Progenitor cell of endocrine pancreas (in vitro differentiated cells): Measurements from ENCODE around the gene VPS13D. TPM values are rescaled to one million over a fixed set of nuclear protein-coding genes. Genes with fewer than 3 reads are reported as not detected.

Experiments used
- DNase-seq: peaks from one replicate; pipeline ENCODE4 v3.0.0; 2021; ENCODE audit warnings: low spot score; ENCODE audit not compliant: unreplicated experiment
- H3K27ac Mint-ChIP-seq: 2 replicates; pipeline ENCODE4 v1.8.0; 2021; ENCODE audit warnings: mild to moderate bottlenecking, moderate library complexity, mixed read lengths
- H3K27me3 Mint-ChIP-seq: 2 replicates; pipeline ENCODE4 v1.8.0; 2021; ENCODE audit warnings: mixed read lengths
- H3K36me3 Mint-ChIP-seq: 2 replicates; pipeline ENCODE4 v1.8.0; 2022; ENCODE audit warnings: mixed read lengths; ENCODE audit not compliant: insufficient read depth
- H3K4me1 Mint-ChIP-seq: 2 replicates; pipeline ENCODE4 v1.8.0; 2021; ENCODE audit warnings: low read depth, mixed read lengths
- H3K4me3 Mint-ChIP-seq: 2 replicates; pipeline ENCODE4 v1.8.0; 2021; ENCODE audit warnings: low read depth, mild to moderate bottlenecking, moderate library complexity, mixed read lengths
- H3K9me3 Mint-ChIP-seq: 2 replicates; pipeline ENCODE4 v1.8.0; 2021; ENCODE audit warnings: low read depth, mixed read lengths
- total RNA-seq: library from RNA; stranded (reverse); gene quantifications from 2 replicates; pipeline ENCODE4 v1.2.1, GENCODE V29; 2021
- TF ChIP-seq, protein P1 (sequence below): fragments of 200-600 bp; sonication (generic); IDR thresholded peaks from one replicate; pipeline ENCODE4 v1.5.0; 2021; ENCODE audit warnings: antibody characterized with exemption, mild to moderate bottlenecking; ENCODE audit not compliant: unreplicated experiment

VPS13D gene
- total RNA-seq, 1 donor from 2014 or later = 41.9 TPM

DNA sequence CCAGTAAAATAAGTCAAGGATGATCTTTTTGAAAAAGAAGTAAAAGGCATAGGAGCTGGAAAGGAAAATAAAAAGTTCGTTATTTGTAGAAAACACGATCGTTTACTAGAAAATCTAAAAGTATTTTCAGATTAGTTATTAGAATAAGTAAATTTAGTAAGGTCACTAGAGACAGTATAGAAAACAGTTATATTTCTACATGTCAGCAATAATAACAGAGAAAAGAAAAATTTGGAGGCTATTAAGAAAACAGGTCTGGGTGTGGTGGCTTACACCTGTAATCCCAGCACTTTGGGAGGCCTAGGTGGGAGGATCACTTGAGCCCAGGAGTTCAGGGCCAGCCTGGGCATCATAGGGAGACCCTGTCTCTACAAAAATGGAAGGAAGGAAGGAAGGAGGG, 181.3 kb downstream of the VPS13D start:
- Mint-ChIP-seq H3K27ac (no peak overlapping the region), H3K4me3 (no peak overlapping the region), H3K27me3 (no peaks in the 10 kb centered on the region), H3K36me3 (peaks cover 43% of the 10 kb centered on the region), H3K9me3 (peaks cover 23% of the 10 kb centered on the region), H3K4me1 (peaks cover 28% of the 10 kb centered on the region)
- TF ChIP-seq, protein P1, sequence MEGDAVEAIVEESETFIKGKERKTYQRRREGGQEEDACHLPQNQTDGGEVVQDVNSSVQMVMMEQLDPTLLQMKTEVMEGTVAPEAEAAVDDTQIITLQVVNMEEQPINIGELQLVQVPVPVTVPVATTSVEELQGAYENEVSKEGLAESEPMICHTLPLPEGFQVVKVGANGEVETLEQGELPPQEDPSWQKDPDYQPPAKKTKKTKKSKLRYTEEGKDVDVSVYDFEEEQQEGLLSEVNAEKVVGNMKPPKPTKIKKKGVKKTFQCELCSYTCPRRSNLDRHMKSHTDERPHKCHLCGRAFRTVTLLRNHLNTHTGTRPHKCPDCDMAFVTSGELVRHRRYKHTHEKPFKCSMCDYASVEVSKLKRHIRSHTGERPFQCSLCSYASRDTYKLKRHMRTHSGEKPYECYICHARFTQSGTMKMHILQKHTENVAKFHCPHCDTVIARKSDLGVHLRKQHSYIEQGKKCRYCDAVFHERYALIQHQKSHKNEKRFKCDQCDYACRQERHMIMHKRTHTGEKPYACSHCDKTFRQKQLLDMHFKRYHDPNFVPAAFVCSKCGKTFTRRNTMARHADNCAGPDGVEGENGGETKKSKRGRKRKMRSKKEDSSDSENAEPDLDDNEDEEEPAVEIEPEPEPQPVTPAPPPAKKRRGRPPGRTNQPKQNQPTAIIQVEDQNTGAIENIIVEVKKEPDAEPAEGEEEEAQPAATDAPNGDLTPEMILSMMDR = no peak
- DNase-seq = no peak

DNA sequence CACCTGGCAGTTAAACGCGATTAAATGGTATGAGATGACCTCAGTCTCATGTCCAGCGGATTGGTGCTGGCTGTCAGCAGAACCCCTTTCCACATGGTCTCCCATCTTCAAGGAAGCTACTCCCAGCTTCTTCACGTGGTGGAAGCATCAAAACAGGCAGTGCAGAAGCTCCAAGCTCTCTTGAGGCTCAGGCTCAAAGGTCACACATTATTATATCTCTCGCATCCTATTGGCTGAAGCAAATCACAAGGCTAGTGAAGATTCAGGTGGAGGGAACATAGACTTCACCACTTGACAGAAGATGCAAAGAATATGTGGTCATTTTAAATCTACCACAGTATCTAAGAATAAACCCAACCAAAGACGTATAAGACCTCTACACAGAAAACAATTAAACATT, 181.9 kb downstream of the VPS13D start:
- peaks cover 23% of the 10 kb centered on the region for H3K9me3 Mint-ChIP-seq
- H3K4me1 Mint-ChIP-seq = peaks cover 22% of the 10 kb centered on the region
- H3K4me3 Mint-ChIP-seq = no peak overlapping the region
- peaks cover 46% of the 10 kb centered on the region for H3K36me3 Mint-ChIP-seq
- no peaks in the 10 kb centered on the region for H3K27me3 Mint-ChIP-seq
- no peak for DNase-seq
- no peak overlapping the region for H3K27ac Mint-ChIP-seq
- TF ChIP-seq, protein P1 = no peak

DNA sequence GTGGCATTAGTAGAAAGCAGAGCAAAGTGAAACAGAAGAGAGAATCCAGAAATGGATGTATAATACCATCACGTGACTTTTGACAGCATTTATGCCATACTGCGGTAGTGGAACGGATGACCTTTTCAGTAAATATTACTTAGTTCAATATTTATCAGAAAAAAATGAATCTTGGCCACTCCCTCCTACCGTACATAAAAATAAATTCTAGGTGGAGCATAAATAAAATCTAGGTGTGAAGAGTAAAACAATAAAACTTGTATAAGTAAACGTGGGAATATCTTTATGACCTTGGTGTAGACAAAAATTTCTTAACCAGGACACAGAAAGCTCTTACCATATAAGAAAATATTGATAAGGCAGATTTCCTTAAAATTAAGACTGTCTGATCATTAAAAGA, 182.6 kb downstream of the VPS13D start:
- Mint-ChIP-seq H3K36me3 (peaks cover 53% of the 10 kb centered on the region), H3K4me3 (no peak overlapping the region), H3K27me3 (no peaks in the 10 kb centered on the region), H3K9me3 (peaks cover 23% of the 10 kb centered on the region), H3K4me1 (peaks cover 17% of the 10 kb centered on the region), H3K27ac (no peak overlapping the region)
- TF ChIP-seq, protein P1 = no peak
- DNase-seq = no peak

DNA sequence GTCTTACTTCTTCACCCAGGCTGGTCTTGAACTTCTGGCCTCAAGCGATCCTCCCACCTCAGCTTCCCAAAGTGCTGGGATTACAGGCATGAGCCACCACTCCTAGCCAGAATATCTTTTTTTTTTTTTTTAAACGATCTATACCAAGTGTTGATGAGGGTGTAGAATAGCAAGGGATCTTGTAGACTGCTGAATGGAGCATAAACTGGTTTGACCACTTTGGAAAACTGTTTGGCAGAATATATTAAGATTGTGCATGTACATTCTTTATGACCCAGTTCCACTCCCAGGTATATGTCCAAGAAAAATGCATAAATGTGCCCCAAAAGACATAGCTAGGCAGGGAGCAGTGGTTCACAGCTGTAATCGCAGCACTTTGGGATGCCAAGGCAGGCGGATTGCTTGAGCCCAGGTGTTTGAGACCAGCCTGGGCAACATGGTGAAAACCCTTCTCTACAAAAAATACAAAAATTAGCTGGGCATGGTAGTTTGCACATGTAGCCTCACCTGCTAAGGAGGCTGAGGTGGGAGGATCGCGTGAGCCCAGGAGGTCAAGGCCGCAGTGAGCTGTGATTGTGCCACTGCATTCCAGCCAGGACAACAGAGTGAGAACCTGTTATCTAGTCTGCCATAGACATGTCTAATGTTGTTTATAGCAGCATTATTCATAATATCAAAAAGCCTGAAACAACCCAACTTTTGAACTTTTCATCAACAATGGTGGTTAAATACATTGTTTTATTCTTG, 184.0 kb downstream of the VPS13D start:
- Mint-ChIP-seq H3K27ac (no peak overlapping the region), H3K4me1 (peaks cover 8% of the 10 kb centered on the region), H3K9me3 (peaks cover 23% of the 10 kb centered on the region), H3K4me3 (no peak overlapping the region), H3K36me3 (peaks cover 57% of the 10 kb centered on the region), H3K27me3 (no peaks in the 10 kb centered on the region)
- no peak for DNase-seq
- TF ChIP-seq, protein P1 = no peak

DNA sequence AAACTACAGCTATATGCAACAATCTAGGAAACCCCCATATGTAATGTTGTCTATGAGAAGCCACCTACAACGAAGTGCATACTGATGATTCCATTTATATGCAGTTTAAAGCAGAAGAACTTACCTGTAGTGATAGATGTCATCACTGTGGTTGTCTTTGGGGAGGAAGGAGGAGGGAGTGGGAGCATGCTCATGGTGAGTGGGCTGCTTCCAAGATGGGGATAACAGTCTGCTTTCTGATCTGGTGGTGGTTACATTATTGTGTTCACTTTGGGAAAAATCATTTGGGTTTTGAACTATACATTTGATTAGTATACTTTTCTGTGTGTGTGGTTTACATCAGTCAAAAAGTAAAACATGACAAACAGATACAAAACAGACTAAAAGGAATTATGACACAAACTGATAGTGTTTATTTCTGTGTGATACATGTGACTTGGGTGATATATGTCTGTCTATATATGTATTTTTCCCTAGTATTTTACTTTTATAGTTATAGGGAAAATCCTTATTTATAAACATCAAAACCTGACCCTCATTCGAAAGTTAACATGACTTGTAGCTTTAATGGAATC, 184.7 kb downstream of the VPS13D start:
- no peak for DNase-seq
- Mint-ChIP-seq H3K9me3 (peaks cover 23% of the 10 kb centered on the region), H3K27me3 (no peaks in the 10 kb centered on the region), H3K36me3 (peaks cover 60% of the 10 kb centered on the region), H3K4me3 (no peak overlapping the region), H3K27ac (no peak overlapping the region), H3K4me1 (peaks cover 6% of the 10 kb centered on the region)
- TF ChIP-seq, protein P1 = no peak
